CD4-positive, alpha-beta T cell treated with Interleukin-15 for 1 hour (primary cell): Measurements from ENCODE around the gene ANKRD35.
A peak's percentile ranks its signal among the peaks of the same experiment; 100 is the strongest.
"Not testable (repeated sequence)": the region's sequence is repeated elsewhere in the genome, so short reads cannot be mapped to it uniquely, and the experiment has no call there.

Experiments used
- DNase-seq: peaks from one replicate; pipeline ENCODE4 v3.0.0-alpha.2; 2020

Gene ANKRD35, protein sequence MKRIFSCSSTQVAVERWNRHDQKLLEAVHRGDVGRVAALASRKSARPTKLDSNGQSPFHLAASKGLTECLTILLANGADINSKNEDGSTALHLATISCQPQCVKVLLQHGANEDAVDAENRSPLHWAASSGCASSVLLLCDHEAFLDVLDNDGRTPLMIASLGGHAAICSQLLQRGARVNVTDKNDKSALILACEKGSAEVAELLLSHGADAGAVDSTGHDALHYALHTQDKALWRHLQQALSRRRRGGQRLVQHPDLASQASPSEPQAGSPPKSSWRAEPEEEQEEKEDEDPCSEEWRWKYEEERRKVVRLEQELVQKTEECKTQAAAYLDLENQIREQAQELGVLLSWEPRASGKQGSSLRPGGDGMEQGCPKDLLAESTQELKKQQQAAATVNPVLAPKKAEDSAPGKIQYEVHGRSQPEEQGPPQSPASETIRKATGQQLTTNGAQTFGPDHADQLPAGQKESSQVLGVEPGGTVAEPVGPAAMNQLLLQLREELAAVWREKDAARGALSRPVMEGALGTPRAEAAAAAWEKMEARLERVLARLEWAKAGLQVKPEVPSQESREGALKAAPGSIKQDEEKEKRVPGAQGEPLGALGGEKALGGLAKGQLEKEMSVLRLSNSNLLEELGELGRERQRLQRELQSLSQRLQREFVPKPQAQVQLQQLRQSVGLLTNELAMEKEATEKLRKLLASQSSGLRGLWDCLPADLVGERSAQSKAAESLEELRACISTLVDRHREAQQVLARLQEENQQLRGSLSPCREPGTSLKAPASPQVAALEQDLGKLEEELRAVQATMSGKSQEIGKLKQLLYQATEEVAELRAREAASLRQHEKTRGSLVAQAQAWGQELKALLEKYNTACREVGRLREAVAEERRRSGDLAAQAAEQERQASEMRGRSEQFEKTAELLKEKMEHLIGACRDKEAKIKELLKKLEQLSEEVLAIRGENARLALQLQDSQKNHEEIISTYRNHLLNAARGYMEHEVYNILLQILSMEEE

DNA sequence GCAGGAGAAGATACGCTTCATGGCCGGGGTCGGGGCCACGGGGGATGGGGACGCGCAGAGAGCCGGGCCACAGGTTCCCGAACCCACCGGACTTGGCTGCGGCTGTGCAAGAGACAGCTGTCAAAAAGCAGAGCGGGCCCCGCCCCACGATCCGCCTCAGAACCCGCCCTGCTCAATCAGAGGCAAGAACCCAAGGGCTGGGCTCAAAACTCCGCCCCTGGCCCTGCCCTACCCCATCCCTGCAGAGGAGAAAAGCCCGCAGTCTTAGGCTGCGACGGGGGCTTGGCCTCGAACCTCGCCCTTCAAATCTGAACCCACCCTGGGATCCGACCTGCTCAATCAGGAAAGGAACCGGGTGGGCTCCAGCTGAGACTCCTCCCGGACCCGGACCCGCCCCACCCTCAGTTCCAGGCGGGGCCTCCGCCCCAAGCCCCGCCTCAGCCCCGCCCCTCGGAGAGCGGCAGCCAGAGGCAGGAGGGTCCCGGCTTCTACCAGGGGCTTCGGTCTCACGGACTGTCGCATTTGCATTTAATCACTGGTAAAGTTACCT, at the start of gene ANKRD35:
Gene ANKRD35 (minus strand): TSS at position 129 of the 550 bp plus-strand sequence. CDS start 108 bp downstream, at position 21.
- peak; percentile 87 for DNase-seq

DNA sequence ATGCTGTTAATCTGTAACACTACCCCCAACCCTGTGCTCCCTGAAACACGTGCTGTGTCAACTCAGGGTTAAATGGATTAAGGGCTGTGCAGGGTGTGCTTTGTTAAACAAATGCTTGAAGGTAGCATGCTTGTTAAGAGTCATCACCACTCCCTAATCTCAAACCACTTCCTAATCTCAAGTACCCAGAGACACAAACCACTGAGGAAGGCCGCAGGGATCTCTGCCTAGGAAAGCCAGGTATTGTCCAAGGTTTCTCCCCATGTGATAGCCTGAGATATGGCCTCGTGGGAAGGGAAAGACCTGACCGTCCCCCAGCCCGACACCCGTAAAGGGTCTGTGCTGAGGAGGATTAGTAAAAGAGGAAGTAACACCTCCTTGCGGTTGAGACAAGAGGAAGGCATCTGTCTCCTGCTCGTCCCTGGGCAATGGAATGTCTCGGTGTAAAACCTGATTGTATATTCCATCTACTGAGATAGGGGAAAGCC, 46.9 kb upstream of the ANKRD35 start:
- DNase-seq, result peak; percentile 43

DNA sequence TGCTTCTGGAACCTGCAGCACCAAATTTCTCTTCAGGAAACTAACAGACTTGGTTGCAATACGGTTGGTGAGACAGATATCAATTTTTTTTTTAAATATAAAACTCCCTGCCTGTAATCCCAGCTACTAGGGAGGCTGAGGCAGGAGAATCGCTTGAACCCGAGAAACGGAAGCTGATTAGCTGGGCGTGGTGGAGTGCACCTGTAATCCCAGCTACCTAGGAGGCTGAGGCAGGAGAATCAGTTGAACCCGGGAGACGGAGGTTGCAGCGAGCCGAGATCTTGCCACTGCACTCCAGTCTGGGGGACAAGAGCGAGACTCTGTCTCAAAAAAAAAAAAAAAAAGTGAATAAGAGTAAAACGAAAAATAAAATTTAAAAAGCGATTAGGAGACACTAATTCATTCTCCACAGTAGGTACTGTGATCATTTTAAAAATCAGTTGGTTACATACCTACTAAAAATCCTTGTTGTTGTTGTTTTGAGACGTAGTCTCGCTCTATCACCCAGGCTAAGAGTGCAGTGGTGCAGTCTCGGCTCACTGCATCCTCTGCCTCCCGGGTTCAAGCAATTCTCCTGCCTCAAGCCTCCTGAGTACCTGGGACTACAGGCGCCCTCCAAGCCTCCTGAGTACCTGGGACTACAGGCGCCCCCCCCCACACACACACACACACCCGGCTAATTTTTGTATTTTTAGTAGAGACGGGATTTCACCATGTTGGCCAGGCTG, 42.4 kb upstream of the ANKRD35 start:
- no peak for DNase-seq

DNA sequence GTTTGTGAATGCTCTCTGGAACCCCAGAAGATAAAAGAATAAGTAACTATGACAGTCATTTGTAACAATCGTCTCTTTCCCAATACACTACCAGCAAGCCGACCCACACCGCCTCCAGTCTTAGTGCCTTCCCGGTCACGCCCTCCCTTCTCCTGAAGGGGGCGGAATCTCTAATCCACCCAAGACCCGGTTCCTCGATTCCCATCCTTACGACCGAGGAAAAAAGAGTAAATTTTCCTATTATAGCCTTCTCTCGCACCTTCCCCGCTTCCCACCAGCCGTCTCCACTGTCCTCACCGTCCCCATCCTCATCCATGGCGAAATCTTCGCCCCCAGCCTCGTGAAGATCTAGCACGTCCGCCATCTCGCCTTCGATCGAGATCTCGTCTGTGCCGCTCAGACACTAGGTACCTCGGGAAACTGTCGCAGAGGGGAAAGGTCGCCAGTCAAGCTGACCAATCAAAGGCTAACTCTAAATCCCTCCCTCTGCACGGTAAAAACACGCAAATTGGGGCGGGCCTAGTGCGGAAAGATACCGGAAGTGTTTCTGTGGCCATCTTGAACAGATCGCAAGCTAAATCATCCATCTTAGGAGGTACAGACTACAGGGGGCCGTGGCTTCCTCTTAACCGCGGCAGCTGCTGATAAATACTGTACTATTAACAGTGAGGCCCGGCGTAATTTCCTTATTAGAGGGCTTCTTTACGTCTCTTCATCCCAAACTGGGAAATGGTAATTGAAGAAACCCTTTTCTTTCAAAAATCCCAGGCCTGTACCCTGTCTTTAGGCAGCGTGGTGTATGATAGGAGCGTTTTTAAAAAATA, 41.6 kb upstream of the ANKRD35 start, which contains the start of gene RBM8A:
Gene RBM8A (minus strand): TSS at position 422 of the 824 bp plus-strand sequence. CDS start 58 bp downstream, at position 364.
- DNase-seq, result peak; percentile 97

DNA sequence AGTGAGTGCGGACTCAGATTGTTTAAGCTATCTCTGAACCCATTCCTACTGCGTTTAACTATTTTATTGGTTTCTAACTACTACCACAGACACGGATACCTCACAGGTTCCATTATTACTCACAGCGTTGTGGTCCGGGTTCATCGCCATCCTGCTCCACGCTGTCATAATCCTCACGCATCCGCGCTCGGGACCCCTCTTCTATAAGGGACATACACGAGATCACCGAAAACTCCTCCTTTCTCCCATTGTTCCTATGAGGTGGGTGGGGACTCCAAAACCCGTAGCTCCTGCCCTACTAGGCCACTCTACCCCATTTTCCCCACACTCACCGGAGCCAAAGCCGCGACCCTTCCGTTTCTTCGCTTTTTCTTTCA, 41.0 kb upstream of the ANKRD35 start:
- DNase-seq, result no peak

DNA sequence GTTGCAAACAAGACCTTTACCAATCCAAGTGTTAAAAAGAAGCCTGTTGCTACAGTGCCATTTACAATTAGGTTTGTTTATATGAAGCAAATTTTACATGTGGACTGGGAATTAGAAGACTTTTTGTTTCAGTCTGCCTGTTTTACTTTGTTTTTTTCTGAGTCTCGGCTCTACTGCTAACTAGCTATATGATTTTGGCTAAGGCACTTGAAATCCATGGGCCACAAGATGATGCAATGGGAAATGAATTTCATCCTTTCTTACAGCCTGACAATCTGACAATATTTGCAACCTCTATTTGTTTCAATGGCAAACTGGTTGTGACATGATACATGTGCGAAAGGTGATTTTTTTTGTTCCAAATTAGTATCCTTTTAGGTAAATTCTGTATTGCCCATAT, 36.6 kb upstream of the ANKRD35 start:
- DNase-seq, result no peak

DNA sequence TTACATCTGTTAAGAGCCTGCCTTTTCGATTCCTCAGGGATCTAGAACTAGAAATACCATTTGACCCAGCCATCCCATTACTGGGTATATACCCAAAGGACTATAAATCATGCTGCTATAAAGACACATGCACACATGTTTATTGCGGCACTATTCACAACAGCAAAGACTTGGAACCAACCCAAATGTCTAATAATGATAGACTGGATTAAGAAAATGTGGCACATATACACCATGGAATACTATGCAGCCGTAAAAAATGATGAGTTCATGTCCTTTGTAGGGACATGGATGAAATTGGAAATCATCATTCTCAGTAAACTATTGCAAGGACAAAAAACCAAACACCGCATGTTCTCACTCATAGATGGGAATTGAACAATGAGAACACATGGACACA, 34.6 kb upstream of the ANKRD35 start:
- DNase-seq, result not testable (repeated sequence)

DNA sequence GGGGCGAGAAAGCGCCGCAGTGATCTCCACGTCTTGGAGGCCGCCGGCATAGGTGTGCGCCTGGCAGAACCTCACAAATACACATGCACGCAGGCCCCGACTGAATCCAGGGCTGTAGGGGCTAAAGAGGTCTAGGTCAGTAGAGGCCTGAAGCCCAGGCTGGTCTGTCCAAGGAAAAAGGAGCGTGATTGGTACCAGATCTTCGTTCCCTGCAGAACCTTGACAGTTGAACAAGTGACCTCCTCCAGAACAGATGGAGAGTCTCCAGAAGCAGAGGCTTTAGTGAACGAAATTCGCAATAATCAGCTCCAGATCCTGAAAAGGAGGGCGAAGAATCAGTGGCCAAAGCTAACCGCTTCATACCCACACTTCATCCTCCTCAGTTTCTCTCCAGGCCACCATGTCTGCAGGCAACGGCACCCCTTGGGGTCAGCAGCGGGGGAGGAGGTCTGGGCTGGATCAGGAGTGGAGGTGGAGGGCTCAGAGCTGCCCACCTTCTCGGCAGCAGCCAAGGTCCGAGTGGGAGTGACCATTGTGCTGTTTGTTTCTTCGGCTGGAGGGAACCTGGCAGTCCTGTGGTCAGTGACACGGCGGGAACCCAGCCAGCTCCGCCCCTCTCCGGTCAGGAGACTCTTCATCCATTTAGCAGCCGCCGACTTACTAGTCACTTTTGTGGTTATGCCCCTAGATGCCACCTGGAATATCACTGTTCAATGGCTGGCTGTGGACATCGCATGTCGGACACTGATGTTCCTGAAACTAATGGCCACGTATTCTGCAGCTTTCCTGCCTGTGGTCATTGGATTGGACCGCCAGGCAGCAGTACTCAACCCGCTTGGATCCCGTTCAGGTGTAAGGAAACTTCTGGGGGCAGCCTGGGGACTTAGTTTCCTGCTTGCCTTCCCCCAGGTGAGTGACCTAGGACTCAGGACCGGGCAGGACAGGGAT, 33.6 kb upstream of the ANKRD35 start:
- peak; percentile 27 for DNase-seq

DNA sequence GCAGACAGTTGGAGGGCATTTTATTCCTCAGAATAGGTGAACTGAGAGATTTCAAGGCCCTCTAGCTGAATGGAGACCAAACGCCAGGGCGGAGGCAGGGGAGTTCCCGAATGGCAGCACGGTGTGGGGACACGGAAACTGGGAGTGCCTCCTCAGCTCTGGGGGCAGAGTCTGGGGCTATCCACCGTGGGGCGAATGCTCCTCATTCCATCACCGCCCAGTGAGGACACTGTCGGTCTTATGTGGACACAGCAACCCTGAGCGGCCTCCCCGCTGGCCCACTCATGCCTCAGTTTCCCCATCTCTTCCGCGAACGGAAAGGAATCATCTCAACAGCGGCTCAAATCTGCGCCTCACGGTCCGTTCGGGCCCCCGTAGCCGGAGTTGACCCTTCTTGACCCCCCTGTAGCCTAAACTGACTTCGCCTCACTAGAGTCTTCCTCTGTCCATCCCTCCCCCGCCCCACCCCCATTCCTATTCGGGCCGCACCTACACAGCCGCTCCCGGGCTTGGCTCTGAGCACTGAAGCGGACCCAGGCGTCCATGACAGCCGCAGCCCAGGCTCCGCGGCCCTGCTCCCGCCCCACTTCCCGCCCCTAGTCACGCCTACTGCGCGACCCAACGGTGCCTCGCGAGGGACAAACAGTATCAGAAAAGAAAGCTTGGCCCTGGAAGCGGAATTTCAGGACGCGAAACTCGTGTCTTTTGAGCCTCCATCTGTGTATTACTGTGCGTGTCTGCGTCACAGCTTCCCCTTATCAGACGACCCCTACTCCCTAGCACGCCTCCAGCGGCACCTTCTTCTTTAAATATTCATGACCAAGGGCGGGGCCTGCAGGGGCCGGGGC, 32.7 kb upstream of the ANKRD35 start, which contains the start of gene PEX11B:
Gene PEX11B (minus strand): TSS at position 574 of the 848 bp plus-strand sequence. CDS start 29 bp downstream, at position 545.
- DNase-seq, result peak; percentile 94

DNA sequence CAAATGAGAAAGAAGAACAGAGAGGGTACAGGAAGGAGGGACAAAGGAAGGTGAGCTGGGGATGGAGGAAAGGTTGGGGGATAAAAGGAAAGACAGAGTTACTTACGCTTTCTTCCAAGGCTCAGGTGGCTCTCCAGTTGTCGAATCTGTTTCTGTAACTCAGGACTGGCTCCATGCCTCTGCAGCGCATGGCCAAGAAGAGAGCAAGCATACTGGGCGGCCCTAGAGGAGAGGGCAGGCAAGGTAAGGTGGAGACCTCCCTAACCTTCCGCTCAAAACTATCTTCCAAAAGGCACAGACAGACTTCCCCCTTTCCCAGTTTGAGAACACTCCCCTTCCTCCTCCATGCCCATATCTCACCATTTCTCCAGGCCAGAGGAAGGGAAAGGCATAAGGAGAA, 31.9 kb upstream of the ANKRD35 start:
- DNase-seq, result no peak

DNA sequence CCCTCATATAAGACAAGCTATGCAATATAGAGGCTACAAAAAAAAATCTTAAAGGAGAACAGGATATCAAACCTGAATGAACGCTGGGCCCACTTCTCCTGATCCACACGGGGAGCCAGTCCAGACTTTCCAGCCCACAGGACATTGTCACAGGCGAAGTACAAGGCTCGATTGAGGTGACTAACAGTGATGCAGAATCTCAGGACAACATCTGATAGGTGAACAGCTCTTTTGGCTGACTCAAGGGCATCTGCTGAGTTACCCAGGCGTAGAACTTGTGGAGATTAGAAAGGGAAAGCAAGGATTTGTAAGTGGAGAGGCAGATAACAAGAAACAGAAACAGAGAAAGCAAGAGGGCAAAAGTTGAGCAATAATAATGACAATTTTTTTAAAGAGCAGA, 31.1 kb upstream of the ANKRD35 start:
- DNase-seq, result no peak

DNA sequence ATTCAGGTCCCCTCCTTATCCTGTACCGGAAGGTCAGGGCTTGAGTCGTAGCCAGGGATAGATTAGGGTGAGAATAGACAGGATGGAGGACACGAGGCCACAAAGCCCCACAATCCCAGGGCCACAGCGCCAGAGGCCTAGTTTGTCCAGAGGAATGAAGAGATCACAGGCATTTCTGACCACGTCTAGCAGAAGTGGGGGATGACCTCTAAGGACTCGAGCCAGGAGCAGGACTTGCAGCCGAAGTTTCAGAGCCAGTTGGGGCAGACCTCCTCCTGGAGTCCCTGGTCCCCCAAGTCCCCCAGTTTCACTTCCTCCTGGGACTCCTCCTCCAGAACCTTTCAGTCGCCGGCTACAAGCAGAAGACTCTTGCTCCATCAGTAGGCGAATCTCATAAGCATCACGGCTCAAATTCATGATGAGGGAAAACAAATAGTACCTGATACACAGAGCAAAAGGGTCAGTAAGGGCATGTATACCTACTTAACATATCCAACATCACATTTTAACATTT, 26.5 kb upstream of the ANKRD35 start:
- DNase-seq, result no peak

DNA sequence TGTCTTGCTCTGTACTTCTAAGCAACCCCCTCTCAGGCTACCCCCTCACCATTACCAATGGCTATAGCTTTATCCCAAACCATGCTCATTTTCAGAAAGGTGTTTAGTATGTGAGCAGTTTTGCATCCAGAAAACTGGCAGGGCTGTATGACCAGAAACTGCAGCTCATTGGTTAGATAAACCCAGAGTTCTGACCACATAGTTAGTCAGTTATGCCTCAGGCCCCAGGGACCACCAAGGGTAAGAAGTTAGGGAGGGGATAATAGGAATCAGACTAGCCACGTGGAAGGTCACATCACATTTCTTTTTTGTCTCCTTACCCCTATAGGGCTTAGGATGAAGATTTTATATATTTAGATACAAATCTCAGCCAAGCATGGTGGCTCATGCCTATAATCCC, 23.0 kb upstream of the ANKRD35 start:
- no peak for DNase-seq

DNA sequence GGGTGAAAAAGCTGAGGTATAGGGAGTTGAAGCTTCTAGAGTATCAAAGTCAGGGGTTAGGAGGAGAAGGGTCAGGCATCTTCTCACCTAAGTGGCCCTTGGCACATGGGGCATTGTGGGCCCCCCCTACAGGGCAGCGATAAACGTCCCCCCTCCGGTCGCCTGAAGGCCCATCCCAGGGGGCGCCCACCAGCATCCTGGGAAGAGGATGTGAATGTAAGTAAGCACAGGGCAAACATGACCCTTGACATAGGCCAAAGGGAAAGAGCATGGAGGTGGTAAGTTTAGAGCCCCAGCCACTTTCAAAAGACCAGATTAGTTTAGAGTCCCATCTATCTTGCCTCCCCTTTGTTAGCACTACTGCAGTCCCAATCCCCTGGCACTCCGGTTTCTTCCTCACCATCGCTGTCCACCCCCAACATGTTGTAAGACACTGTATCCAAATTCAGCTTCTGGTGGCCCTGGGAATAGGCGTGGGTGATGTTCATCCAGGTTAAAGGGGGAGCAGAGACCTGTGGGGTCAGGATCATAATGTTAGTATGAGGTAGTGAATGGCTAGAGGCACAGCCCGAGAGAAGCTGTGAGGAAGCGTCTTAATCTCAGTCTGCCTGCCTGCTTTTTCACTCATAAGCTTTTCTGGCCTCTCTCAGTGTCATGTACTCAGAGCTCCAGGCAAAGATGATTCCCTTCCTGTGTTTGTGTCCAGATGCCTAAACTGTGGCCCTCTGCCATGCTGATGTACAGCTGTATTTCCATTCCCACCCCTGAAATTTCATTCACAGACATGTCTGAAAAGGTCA, 21.5 kb upstream of the ANKRD35 start:
- DNase-seq, result no peak

DNA sequence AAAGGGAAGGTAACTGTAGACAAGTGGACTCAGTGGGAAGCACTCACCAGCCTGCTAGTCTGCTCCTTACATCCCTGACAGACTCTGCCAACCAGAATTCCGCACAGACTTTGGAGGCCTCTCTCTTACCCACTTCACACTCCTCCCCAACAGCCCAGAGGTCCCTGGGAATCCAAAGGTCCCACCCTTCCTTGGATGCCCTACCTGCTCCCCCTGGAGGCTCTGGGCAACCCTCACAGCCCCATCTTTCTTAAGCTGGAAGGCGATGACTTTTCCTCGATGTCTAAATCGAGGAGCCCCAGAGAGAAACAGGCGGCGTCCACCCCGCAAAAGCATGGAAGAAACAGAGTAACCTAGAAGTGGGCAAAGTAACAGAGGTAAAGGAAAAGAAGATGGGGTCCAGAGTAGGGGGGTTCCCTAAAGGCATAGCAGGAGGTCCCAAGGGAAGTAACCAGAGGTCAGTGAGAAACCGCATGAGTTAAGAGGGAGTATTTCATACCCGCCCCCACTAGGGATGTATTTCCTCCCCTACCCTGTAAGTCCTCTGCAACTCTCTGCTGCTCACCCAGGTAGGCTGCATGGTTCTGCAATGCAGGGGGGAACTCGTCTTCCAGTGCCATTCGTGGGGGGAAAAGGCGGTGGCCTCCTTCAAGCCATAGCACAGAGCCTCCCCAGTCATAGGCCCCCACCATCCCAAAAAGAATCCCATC, 15.8 kb upstream of the ANKRD35 start:
- DNase-seq, result no peak

DNA sequence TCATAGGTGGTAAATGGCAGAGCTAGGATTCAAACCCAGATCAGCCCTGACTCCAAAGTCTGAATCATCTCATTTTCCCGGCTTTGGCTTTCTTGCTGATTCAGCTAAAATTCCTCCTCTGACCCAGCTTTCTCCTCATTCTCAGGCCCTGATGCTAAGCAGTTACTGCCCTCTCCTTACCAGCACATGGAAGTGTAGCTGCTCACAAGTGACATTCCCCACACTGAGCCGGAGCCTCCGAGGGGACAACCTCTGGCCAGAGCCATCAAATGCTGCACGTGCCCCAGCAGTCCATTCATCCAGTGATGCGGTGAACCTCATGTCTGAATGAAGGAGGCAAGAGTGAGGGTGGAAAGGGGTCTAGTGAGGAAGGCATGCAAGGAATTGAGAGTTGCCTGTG, 13.1 kb upstream of the ANKRD35 start:
- DNase-seq, result no peak

DNA sequence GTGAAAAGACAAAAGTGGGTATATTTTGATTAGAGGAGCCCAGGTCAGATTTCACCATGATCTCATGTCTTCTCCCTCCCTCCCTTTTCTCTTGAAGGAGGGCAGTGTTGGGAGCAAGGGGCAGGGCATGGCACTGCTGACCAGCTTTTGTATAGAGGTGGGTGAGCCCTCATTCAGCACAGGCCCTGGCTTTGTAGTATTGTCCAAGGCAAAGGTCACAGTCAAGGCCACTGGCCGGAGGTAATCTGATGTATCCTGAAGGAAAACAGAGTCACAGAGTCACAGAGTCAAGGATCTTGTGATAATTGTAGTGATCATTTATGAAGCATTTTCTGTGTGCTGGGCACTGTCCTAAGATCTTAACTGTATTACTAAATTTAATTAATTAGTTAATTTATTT, 12.3 kb upstream of the ANKRD35 start:
- DNase-seq, result no peak
